ENCODE data around the gene PITPNM2.

Gene PITPNM2

GRCh38 chr12:123150744-123151456 lies at the start of gene PITPNM2:
PITPNM2 (minus strand) TSS chr12:123151090; CDS start chr12:123034590, 116,500 bp downstream.
- H3K27me3 ChIP-seq (ENCODE audit: control insufficient read depth, insufficient read depth, low read length): peaks cover 23% of the 10 kb centered on the region
- H3K4me3 ChIP-seq (ENCODE audit: low read depth, low read length): peak within 1 kb of the TSS; percentile 66
- H3K9ac ChIP-seq (ENCODE audit: low read depth, low read length): peak within 1 kb of the TSS; percentile 54
- no peaks in the 10 kb centered on the region for H3K9me3 ChIP-seq (ENCODE audit: control insufficient read depth, insufficient read depth, low read length)
- H3K4me1 ChIP-seq (ENCODE audit: control insufficient read depth, insufficient read depth, low read length): peaks cover 13% of the 10 kb centered on the region
- no peaks in the 10 kb centered on the region for H3K36me3 ChIP-seq (ENCODE audit: control insufficient read depth, insufficient read depth, low read length)

GRCh38 chr12:123200414-123200813 lies 49.5 kb upstream of the PITPNM2 start:
- Histone ChIP-seq H3K9me3 (ENCODE audit: control insufficient read depth, insufficient read depth, low read length) (no peaks in the 10 kb centered on the region), H3K36me3 (ENCODE audit: control insufficient read depth, insufficient read depth, low read length) (peaks cover 8% of the 10 kb centered on the region), H3K9ac (ENCODE audit: low read depth, low read length) (no peak overlapping the region), H3K4me3 (ENCODE audit: low read depth, low read length) (no peak overlapping the region), H3K4me1 (ENCODE audit: control insufficient read depth, insufficient read depth, low read length) (no peaks in the 10 kb centered on the region), H3K27me3 (ENCODE audit: control insufficient read depth, insufficient read depth, low read length) (no peaks in the 10 kb centered on the region)

DNA sequence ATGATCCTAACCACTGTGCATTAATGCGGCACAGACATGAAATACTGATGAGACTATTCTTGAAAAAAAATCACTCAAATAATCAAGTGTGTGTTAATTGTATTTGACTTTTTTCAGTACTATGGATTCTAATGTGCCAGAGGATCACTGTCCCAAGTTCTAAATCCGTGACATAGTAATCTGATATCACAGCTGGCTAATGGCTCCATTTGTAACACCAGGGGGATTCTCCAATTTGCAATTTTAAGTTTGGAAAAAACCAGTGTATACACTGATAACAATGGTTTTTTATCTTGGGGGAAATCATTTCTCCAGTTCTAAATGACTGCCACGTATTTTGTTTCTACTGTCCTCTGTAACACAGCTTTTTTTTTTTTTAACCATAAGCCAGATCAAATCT lies 49.0 kb upstream of the PITPNM2 start:
- no peaks in the 10 kb centered on the region for H3K4me1 ChIP-seq (ENCODE audit: control insufficient read depth, insufficient read depth, low read length)
- no peak overlapping the region for H3K4me3 ChIP-seq (ENCODE audit: low read depth, low read length)
- no peaks in the 10 kb centered on the region for H3K9me3 ChIP-seq (ENCODE audit: control insufficient read depth, insufficient read depth, low read length)
- H3K27me3 ChIP-seq (ENCODE audit: control insufficient read depth, insufficient read depth, low read length): no peaks in the 10 kb centered on the region
- H3K36me3 ChIP-seq (ENCODE audit: control insufficient read depth, insufficient read depth, low read length): peaks cover 8% of the 10 kb centered on the region
- H3K9ac ChIP-seq (ENCODE audit: low read depth, low read length): no peak overlapping the region

GRCh38 chr12:123187637-123188036 lies 36.7 kb upstream of the PITPNM2 start:
- peaks cover 4% of the 10 kb centered on the region for H3K36me3 ChIP-seq (ENCODE audit: control insufficient read depth, insufficient read depth, low read length)

GRCh38 chr12:123180171-123180570 lies 29.3 kb upstream of the PITPNM2 start:
- Histone ChIP-seq H3K9me3 (ENCODE audit: control insufficient read depth, insufficient read depth, low read length) (no peaks in the 10 kb centered on the region), H3K9ac (ENCODE audit: low read depth, low read length) (no peak overlapping the region), H3K27me3 (ENCODE audit: control insufficient read depth, insufficient read depth, low read length) (no peaks in the 10 kb centered on the region), H3K36me3 (ENCODE audit: control insufficient read depth, insufficient read depth, low read length) (no peaks in the 10 kb centered on the region), H3K4me1 (ENCODE audit: control insufficient read depth, insufficient read depth, low read length) (no peaks in the 10 kb centered on the region), H3K4me3 (ENCODE audit: low read depth, low read length) (no peak overlapping the region)

More at GRCh38 chr12:123187637-123188036, 36.7 kb upstream of the PITPNM2 start:
- Histone ChIP-seq H3K4me1 (ENCODE audit: control insufficient read depth, insufficient read depth, low read length) (no peaks in the 10 kb centered on the region), H3K27me3 (ENCODE audit: control insufficient read depth, insufficient read depth, low read length) (no peaks in the 10 kb centered on the region), H3K9me3 (ENCODE audit: control insufficient read depth, insufficient read depth, low read length) (no peaks in the 10 kb centered on the region), H3K9ac (ENCODE audit: low read depth, low read length) (no peak overlapping the region), H3K4me3 (ENCODE audit: low read depth, low read length) (no peak overlapping the region)

DNA sequence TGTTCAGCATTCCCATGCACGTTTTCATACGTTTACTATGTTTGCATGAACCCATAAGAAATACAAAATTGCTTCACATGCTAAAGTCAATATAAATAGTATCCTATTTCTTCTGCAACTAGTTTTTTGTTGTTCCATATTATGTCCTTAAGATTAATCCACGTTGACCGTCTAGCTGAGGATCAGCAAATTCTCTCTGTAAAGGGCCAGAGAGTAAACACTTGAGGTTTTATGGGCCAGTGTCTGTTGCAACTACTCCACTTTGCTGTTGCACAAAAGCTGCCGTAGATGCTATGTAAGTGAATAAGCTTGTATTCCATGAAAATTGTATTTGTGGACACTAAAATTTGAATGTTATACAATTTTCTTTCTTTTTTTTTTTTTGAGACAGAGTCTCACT lies 21.1 kb upstream of the PITPNM2 start:
- Histone ChIP-seq H3K4me3 (ENCODE audit: low read depth, low read length) (no peak overlapping the region), H3K9ac (ENCODE audit: low read depth, low read length) (no peak overlapping the region), H3K4me1 (ENCODE audit: control insufficient read depth, insufficient read depth, low read length) (peaks cover 2% of the 10 kb centered on the region), H3K9me3 (ENCODE audit: control insufficient read depth, insufficient read depth, low read length) (no peaks in the 10 kb centered on the region), H3K36me3 (ENCODE audit: control insufficient read depth, insufficient read depth, low read length) (peaks cover 2% of the 10 kb centered on the region), H3K27me3 (ENCODE audit: control insufficient read depth, insufficient read depth, low read length) (no peaks in the 10 kb centered on the region)

DNA sequence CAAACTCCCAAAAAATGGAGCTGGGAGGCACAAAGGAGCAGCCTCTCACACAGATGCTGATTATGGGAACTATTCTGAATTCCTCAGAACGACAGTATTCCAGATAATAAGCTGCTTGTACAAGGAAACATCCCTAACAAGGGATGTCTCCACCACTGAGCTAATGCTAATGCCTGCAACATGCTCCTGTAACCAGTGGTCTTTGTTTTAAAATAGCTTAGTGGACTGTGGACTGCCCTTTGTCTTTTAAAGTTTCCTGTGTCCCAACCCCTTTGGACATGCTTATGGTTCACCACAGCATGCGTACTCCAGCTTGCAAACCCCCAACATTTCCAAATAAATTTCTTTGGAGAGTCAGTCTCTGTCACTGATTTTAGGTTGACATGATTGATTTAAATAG lies 16.4 kb upstream of the PITPNM2 start:
- peaks cover 2% of the 10 kb centered on the region for H3K4me1 ChIP-seq (ENCODE audit: control insufficient read depth, insufficient read depth, low read length)
- no peaks in the 10 kb centered on the region for H3K9me3 ChIP-seq (ENCODE audit: control insufficient read depth, insufficient read depth, low read length)
- peaks cover 4% of the 10 kb centered on the region for H3K36me3 ChIP-seq (ENCODE audit: control insufficient read depth, insufficient read depth, low read length)

DNA sequence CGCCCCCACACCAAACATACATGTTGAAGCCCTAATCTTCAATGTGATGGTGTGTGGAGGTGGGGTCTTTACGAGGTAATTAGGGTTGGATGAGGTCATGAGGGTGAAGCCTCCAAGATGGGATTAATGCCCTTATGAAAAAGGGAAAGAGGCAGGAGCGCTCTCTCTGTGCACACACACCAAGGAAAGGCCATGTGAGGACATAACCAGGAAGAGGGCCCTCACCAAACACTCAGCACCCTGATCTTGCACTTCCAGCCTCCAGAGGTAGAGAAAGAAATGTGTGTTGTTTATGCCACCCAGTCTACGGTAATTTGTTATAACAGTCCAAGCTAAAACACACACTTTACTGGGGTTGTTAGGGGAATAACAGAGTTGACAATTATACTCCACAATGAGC lies 14.6 kb upstream of the PITPNM2 start:
- H3K36me3 ChIP-seq (ENCODE audit: control insufficient read depth, insufficient read depth, low read length): peaks cover 4% of the 10 kb centered on the region
- H3K27me3 ChIP-seq (ENCODE audit: control insufficient read depth, insufficient read depth, low read length): no peaks in the 10 kb centered on the region
- H3K9me3 ChIP-seq (ENCODE audit: control insufficient read depth, insufficient read depth, low read length): no peaks in the 10 kb centered on the region
- peaks cover 2% of the 10 kb centered on the region for H3K4me1 ChIP-seq (ENCODE audit: control insufficient read depth, insufficient read depth, low read length)
- no peak overlapping the region for H3K9ac ChIP-seq (ENCODE audit: low read depth, low read length)
- no peak overlapping the region for H3K4me3 ChIP-seq (ENCODE audit: low read depth, low read length)

More for the DNA sequence above, 16.4 kb upstream of the PITPNM2 start:
- no peaks in the 10 kb centered on the region for H3K27me3 ChIP-seq (ENCODE audit: control insufficient read depth, insufficient read depth, low read length)
- H3K9ac ChIP-seq (ENCODE audit: low read depth, low read length): no peak overlapping the region
- no peak overlapping the region for H3K4me3 ChIP-seq (ENCODE audit: low read depth, low read length)

DNA sequence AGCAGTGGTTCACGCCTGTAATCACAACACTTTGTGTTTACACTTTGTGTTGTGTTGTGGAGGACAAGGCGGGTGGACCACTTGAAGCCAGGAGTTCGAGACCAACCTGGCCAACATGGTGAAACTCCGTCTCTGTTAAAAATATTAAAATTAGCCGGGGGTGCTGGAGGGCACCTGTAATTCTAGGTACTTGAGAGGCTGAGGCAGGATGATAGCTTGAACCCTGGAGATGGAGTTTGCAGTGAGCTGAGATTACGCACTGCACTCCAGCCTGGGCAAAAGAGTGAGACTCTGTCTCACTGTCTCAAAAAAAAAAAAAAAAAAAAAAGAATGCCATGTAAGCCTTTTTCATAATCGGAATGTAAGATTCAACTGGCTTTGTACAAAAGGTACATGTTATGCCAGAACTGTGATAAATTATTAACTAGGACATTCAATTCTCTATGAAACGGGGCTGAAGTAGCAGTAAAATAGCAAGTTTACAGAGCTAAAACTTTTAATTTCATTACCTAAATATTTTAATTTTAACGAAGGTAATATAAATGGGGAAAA lies 13.9 kb upstream of the PITPNM2 start:
- Histone ChIP-seq H3K4me1 (ENCODE audit: control insufficient read depth, insufficient read depth, low read length) (peaks cover 2% of the 10 kb centered on the region), H3K9me3 (ENCODE audit: control insufficient read depth, insufficient read depth, low read length) (no peaks in the 10 kb centered on the region), H3K36me3 (ENCODE audit: control insufficient read depth, insufficient read depth, low read length) (peaks cover 4% of the 10 kb centered on the region), H3K9ac (ENCODE audit: low read depth, low read length) (no peak overlapping the region), H3K4me3 (ENCODE audit: low read depth, low read length) (no peak overlapping the region), H3K27me3 (ENCODE audit: control insufficient read depth, insufficient read depth, low read length) (no peaks in the 10 kb centered on the region)

DNA sequence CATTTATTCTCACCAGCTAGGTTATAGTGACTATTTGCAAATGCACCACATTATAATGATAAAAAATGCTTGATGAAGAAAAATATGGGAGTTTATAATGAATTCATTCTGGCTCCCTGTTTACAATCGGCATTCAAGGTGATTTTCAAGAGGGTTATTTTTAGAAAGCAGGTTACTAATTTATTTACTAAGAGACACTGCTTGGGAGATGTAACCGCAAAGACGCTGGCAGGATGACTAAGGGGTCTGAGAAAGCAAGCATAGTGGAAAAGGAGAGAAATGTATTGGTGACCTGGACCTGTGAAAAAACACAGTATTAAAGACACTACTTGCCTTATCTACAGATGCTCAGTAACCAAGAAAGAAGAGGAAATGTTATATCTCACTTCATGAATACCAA lies 13.3 kb upstream of the PITPNM2 start:
- H3K9ac ChIP-seq (ENCODE audit: low read depth, low read length): no peak overlapping the region
- H3K9me3 ChIP-seq (ENCODE audit: control insufficient read depth, insufficient read depth, low read length): no peaks in the 10 kb centered on the region
- no peak overlapping the region for H3K4me3 ChIP-seq (ENCODE audit: low read depth, low read length)
- peaks cover 2% of the 10 kb centered on the region for H3K4me1 ChIP-seq (ENCODE audit: control insufficient read depth, insufficient read depth, low read length)
- peaks cover 4% of the 10 kb centered on the region for H3K36me3 ChIP-seq (ENCODE audit: control insufficient read depth, insufficient read depth, low read length)
- no peaks in the 10 kb centered on the region for H3K27me3 ChIP-seq (ENCODE audit: control insufficient read depth, insufficient read depth, low read length)

DNA sequence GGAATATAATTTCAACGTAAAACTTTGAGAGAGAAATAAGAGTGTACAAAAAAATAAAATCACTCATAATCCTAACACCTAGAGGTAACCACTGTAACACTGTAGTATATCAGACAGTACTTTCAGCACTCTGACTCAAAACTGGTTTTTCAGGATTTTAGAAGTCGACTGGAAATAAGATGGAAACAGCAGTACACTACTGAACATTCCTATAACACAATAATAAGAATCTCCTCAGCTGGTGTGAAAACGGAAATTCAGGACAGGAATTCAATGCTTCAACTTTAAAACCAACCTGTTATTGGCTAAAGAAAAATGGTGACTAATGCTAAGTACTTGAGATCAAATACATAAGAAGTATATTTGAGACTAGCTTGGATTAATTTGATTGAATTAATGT lies 12.3 kb upstream of the PITPNM2 start:
- Histone ChIP-seq H3K9me3 (ENCODE audit: control insufficient read depth, insufficient read depth, low read length) (no peaks in the 10 kb centered on the region), H3K4me3 (ENCODE audit: low read depth, low read length) (no peak overlapping the region), H3K27me3 (ENCODE audit: control insufficient read depth, insufficient read depth, low read length) (no peaks in the 10 kb centered on the region), H3K4me1 (ENCODE audit: control insufficient read depth, insufficient read depth, low read length) (peaks cover 2% of the 10 kb centered on the region), H3K9ac (ENCODE audit: low read depth, low read length) (no peak overlapping the region), H3K36me3 (ENCODE audit: control insufficient read depth, insufficient read depth, low read length) (peaks cover 4% of the 10 kb centered on the region)

- peaks cover 4% of the 10 kb centered on the region for H3K36me3 ChIP-seq (ENCODE audit: control insufficient read depth, insufficient read depth, low read length)
- no peak overlapping the region for H3K4me3 ChIP-seq (ENCODE audit: low read depth, low read length)
- H3K9me3 ChIP-seq (ENCODE audit: control insufficient read depth, insufficient read depth, low read length): no peaks in the 10 kb centered on the region
- no peaks in the 10 kb centered on the region for H3K27me3 ChIP-seq (ENCODE audit: control insufficient read depth, insufficient read depth, low read length)
- no peak overlapping the region for H3K9ac ChIP-seq (ENCODE audit: low read depth, low read length)
- no peaks in the 10 kb centered on the region for H3K4me1 ChIP-seq (ENCODE audit: control insufficient read depth, insufficient read depth, low read length)
Observed at GRCh38 chr12:123160801-123161487, 10.1 kb upstream of the PITPNM2 start.
